DMS53 (cell line): ENCODE measurements around the gene GIT2.
"Not testable (repeated sequence)": the region's sequence is repeated elsewhere in the genome, so short reads cannot be mapped to it uniquely, and the experiment has no call there.

Experiments used
- DNase-seq: peaks from one replicate; lab custom pipeline; 2025; lab: John Stamatoyannopoulos, UW

The GIT2 gene, protein sequence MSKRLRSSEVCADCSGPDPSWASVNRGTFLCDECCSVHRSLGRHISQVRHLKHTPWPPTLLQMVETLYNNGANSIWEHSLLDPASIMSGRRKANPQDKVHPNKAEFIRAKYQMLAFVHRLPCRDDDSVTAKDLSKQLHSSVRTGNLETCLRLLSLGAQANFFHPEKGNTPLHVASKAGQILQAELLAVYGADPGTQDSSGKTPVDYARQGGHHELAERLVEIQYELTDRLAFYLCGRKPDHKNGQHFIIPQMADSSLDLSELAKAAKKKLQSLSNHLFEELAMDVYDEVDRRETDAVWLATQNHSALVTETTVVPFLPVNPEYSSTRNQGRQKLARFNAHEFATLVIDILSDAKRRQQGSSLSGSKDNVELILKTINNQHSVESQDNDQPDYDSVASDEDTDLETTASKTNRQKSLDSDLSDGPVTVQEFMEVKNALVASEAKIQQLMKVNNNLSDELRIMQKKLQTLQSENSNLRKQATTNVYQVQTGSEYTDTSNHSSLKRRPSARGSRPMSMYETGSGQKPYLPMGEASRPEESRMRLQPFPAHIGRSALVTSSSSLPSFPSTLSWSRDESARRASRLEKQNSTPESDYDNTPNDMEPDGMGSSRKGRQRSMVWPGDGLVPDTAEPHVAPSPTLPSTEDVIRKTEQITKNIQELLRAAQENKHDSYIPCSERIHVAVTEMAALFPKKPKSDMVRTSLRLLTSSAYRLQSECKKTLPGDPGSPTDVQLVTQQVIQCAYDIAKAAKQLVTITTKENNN

DNA sequence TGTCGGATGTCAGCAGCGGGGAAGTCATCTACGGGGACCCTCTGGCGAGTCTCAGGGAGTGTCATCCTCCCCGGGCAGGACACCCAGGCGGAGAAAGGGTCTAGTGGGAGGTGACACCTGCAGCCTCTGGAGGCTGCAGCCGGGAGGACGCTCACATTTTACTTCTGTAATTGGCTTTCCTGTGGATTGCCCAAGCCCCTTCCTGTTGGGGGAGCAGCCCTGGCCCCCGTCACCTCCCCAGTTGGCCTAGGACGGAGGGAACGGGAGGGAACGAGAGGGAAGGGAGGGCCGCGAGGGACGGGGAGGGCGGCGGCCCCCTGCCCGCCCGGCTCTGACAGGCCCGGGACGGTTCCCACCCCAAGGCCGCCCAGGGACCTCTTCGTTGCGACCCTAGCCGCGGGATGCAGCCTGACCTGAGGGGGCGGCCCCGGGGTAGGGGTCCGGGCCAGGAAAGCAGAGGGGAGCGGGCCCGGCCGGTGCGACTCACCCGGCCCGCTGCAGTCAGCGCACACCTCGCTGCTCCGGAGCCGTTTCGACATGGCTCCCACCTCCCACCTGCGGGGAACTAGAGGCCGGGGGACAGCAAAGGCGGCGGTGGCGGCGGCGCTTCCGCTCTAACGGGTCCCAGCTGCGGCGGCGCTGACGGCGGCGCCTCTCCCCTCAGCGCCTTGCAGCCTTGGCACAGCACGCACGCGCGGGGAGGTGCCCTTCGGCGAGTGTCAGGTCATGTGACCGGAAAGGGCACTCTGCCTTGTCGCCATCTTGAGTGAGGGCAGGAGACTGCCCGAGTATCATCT, at the start of gene GIT2:
TSS of gene GIT2 (minus strand) at position 683 of the 797 bp plus-strand sequence. CDS start at position 539, 144 bp downstream.
- peak; percentile 99 for DNase-seq

GRCh38 chr12:110042264-110042663, 46.1 kb upstream of the GIT2 start:
- peak; percentile 98 for DNase-seq

- DNase-seq, result peak; percentile 98
Measured at GRCh38 chr12:110039085-110039807, 43.1 kb upstream of the GIT2 start.

DNA sequence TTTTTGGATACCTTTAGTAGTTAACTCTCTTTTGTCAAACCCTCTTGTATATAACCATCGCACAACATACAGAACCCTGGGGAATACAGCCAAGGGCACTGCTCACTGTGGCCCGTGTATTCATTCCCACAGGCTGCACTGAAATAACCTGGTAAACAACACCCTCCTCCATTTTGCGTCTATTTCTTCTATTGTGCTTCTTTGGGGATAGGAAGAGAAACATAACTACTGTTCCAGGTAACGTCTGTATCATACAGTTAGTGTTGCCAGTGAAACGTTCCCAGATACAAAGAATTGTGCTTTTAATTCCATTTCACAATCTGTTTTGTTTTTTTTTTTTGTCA, 42.5 kb upstream of the GIT2 start:
- no peak for DNase-seq

GRCh38 chr12:110037315-110037714, 41.1 kb upstream of the GIT2 start:
- no peak for DNase-seq

GRCh38 chr12:110035534-110036104, 39.5 kb upstream of the GIT2 start:
- no peak for DNase-seq

DNA sequence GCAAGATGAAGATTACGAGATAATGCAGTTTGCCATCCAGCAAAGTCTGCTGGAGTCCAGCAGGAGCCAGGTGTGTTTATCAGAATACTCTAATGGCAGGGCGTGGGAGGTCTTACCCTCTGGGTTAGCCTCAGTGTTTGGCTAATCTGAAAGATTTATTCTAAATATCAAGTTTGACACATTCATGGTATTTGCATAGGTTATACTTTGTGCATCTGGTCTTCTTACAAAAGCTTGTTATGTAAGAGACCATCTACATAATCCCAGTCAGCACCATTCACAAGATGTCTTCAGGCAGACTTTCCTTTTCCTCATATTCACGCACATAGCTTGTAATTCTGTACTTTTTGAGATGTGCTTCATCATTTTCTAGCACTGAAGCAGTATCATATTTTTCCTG, 37.7 kb upstream of the GIT2 start:
- DNase-seq, result no peak

DNA sequence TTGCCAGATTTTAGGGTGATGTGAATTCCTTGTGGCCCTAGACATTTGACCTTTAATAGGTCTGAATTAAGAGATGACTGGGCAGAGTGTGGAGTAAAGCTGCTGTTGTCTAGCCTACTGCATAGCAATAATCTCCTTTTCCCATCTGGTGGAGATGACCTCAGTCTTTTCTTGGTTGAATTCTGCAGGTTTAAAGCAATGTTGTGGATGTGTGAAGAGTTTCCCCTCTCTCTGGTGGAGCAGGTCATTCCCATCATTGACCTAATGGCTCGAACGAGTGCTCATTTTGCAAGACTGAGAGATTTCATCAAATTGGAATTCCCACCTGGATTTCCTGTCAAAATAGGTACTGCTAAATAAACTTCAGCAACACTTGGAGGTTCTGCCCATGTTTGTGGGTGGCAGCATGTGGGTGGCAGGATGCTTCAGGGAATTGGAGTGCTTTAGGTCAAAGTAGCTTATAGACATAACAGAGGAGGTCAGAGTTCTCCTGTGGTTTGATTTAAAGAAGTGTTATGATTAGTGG, 33.2 kb upstream of the GIT2 start:
- no peak for DNase-seq

DNA sequence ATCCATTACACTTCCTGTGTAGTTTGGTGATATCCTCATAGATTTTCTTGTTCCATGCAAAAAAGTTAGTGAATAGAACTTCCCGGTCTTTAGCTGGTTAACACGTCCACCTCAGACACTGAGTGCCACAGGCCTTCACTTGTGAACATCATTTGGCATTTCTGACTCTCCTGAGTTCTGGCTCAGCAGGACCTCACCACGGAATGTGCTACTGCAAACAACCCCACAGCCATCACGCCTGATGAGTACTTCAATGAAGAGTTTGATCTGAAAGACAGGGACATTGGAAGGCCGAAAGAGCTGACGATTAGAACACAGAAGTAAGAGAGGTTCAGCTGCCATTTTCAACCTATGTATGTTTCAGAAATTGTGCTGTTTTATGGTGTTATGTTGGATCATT, 32.2 kb upstream of the GIT2 start:
- no peak for DNase-seq

GRCh38 chr12:110024051-110024450, 27.9 kb upstream of the GIT2 start:
- DNase-seq, result no peak

DNA sequence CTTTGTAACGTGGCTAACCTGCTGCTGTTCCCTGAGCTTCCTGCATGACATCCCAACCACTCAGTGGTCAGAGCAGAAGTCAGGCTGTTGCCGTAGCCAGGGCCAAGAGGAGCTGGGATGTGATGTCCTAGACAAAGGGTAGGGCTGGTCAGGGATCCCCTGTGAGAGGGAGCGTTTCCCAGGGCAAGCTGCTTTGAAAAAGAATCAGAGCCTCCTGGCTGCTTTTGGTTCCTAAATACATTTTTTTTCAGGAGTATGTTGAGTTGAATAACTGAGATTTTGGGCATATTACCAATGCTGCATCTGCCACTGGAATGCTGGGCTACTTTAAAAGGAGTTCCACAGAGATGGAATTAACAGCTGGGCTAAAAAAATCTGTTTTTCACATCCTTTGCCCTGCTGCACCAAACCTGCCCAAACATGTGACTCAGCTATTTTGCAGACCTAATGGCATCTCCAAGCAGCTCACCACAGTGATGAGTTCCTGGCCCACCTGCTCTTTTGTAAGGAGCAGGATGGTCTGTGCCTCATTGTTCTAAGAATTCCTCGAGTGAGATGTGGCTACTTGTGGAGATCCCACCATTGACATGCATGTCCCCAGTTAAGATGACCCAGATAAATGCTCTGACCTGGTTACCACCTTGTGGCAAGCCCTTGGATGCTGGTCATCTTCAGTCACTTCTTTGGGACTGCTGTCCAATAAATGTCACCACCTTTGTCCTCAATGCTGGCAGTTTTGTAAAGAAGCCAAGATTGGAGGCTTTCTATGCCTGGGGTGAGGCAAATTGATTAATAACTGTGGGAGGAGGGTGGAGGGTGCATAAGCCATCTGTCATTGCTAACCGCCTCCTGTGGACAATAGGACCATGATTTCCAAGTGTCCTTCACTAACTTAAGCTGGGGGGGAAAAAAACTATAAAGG, 27.2 kb upstream of the GIT2 start:
- DNase-seq, result no peak

DNA sequence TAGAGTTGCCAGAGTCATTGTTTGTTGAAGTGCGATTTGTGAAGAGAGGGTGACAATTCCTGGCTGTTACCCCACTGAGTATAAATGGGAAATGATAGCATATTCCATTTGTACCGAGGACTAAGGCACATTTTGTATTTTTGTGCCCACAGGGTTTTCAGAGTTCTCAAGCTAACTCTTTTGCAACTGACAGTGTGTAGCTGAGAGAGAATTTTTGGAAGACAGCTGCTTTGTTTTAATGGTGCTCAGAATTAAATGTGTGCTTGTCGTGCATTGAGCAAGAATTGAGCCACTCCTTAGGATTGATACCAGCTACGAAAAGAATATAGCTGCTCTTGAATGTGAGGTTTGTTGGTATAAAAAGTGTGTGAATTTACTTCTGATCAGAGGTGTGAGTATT, 24.8 kb upstream of the GIT2 start:
- no peak for DNase-seq

DNA sequence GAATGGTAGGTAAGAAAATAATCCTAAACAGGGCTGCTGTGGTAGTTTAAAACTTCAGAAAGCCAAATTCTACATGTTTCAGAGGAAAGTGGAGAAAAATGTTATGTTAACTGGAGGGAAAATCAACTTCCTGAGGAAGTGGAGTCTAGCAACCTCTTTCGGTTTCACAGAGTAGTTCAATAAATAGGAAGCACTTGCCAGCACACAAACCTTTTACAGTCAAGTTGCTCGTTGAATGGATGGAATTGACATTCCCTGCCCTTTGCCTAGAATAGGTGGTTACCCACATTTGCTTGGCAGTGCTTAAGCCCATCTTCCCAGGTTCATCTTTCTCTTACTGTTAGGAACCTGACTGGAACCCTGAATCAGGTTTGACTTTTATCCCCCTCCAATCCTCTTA, 19.0 kb upstream of the GIT2 start:
- no peak for DNase-seq

GRCh38 chr12:110012659-110013058, 16.5 kb upstream of the GIT2 start:
- no peak for DNase-seq

DNA sequence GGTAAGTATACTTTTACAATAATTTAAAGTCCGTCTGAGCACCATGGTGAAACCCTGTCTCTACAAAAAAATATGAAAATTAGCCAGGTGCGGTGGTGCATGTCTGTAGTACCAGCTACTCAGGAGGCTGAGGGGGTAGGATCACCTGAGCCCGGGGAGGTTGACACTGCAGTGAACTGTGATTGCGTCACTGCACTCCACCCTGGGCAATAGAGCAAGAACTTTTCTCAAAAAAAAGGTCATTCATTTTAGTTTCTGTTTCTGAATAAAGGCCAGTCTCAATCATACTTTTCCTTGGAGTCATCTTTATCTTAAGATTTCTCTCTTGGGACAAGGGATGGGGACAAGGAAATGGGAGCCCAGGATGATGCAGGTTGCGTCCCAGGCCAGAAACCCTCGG, 16.0 kb upstream of the GIT2 start:
- DNase-seq, result no peak

- DNase-seq, result no peak
Measured at GRCh38 chr12:110010853-110011723, 14.9 kb upstream of the GIT2 start.

- DNase-seq, result not testable (repeated sequence)
Measured at GRCh38 chr12:110008681-110009398, 12.7 kb upstream of the GIT2 start.

DNA sequence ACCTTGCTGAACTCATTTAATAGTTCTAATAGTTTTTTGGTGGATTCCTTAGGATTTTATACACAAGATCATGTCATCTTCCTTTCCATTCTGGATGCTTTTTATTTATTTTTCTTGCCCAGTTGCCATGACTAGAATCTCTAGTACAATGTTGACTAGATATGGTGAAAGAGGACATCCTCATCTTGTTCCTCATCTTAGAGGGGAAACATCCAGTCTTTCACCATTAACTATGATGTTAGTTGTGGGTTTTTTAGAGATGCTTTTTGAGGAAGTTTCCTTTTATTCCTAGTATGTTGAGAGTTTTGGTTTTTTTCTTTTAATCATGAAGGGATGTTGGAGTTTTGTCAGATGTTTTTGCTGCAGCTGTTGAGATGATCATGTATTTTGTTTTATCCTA, 11.7 kb upstream of the GIT2 start:
- no peak for DNase-seq

DNA sequence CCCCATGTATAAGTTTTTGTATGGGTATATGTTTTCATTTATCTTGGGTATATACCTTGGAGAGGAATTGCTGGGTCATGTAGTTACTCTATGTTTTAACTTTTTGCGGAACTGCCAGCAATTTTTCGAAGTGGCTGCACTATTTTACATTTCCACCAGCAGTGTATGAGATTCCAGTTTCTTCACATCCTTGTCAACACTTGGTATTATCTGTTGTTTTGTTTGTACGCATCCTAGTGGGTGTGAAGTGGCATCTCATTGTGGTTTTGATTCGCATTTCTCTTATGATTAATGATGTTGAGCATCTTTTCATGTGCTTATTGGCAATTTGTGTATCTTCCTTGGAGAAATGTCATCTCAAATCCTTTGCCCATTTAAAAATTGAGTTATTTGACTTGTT, 9.9 kb upstream of the GIT2 start:
- no peak for DNase-seq
